HG02885 (cell line): ENCODE measurements around the gene DLX4.

Source experiments
- ATAC-seq: cut with Tn5 transposase; IDR thresholded peaks from one replicate; pipeline ENCODE4 v1.9.1; 2021; ENCODE audit warnings: mild to moderate bottlenecking; ENCODE audit not compliant: unreplicated experiment, poor library complexity

The DLX4 gene

GRCh38 chr17:49946208-49946607, 22.8 kb upstream of the DLX4 start:
- ATAC-seq, result no peak

- no peak for ATAC-seq
Measured at GRCh38 chr17:49946964-49947584, 21.9 kb upstream of the DLX4 start.

- ATAC-seq, result no peak
Measured at GRCh38 chr17:49949634-49950033, 19.4 kb upstream of the DLX4 start.

GRCh38 chr17:49951362-49952082, 17.5 kb upstream of the DLX4 start:
- ATAC-seq, result no peak

GRCh38 chr17:49952209-49952911, 16.6 kb upstream of the DLX4 start:
- no peak for ATAC-seq

- no peak for ATAC-seq
Measured at GRCh38 chr17:49952912-49953497, 16.0 kb upstream of the DLX4 start.

- no peak for ATAC-seq
Measured at GRCh38 chr17:49955157-49955556, 13.8 kb upstream of the DLX4 start.

GRCh38 chr17:49956780-49957179, 12.2 kb upstream of the DLX4 start:
- no peak for ATAC-seq

- no peak for ATAC-seq
Measured at GRCh38 chr17:49957350-49957749, 11.6 kb upstream of the DLX4 start.

- no peak for ATAC-seq
Measured at GRCh38 chr17:49958723-49959122, 10.3 kb upstream of the DLX4 start.

- ATAC-seq, result no peak
Measured at GRCh38 chr17:49959183-49959935, 9.6 kb upstream of the DLX4 start.

GRCh38 chr17:49962599-49963308, 6.2 kb upstream of the DLX4 start:
- ATAC-seq, result no peak

GRCh38 chr17:49963309-49963625, 5.7 kb upstream of the DLX4 start:
- ATAC-seq, result no peak

GRCh38 chr17:49963626-49964302, 5.2 kb upstream of the DLX4 start:
- no peak for ATAC-seq

- no peak for ATAC-seq
Measured at GRCh38 chr17:49964303-49964768, 4.7 kb upstream of the DLX4 start.

GRCh38 chr17:49964769-49965523, 4.0 kb upstream of the DLX4 start:
- ATAC-seq, result no peak

- ATAC-seq, result no peak
Measured at GRCh38 chr17:49965524-49965909, 3.5 kb upstream of the DLX4 start.

GRCh38 chr17:49966767-49967166, 2.2 kb upstream of the DLX4 start:
- ATAC-seq, result no peak

GRCh38 chr17:49967205-49967604, 1.8 kb upstream of the DLX4 start:
- no peak for ATAC-seq
